Body of pancreas (tissue), 4 donors: Measurements from ENCODE around the gene CDH2. TPM values are rescaled to one million over a fixed set of nuclear protein-coding genes. Genes with fewer than 3 reads are reported as not detected.

Experiments
- ATAC-seq: fragments of 150-250 bp; one replicate; pipeline ENCODE4 v1.9.1; 2016
- DNase-seq, 4 donors: peaks; one replicate each; pipeline ENCODE4 v3.0.0-alpha.2; 2019
- H3K27ac ChIP-seq, 4 donors: fragments of 200-600 bp; sonication (generic); 1 replicate in 3 of 4; 2 replicates in 1 of 4; pipeline versions ENCODE4 v1.5.1 to v1.6.1; 2016 to 2019; ENCODE audit warnings: mild to moderate bottlenecking in 1 of 4, mixed read lengths in 1 of 4, moderate library complexity in 1 of 4
- H3K27me3 ChIP-seq, 2 donors: fragments of 200-600 bp; sonication (generic); one replicate each; pipeline ENCODE4 v1.6.0; 2016; ENCODE audit warnings: mild to moderate bottlenecking in 1 of 2
- H3K36me3 ChIP-seq, 2 donors: fragments of 200-600 bp; sonication (generic); replicated peaks in 1 of 2; 2 replicates each; pipeline ENCODE4 v1.5.1; 2016; ENCODE audit warnings: low read depth in 2 of 2; ENCODE audit not compliant: insufficient read depth in 1 of 2
- H3K4me1 ChIP-seq: fragments of 200-600 bp; sonication (generic); one replicate; pipeline ENCODE4 v1.6.0; 2016
- H3K4me3 ChIP-seq, 2 donors: fragments of 200-600 bp; sonication (generic); 1 replicate in 1 of 2; 2 replicates in 1 of 2; pipeline ENCODE4 v1.5.1; 2016 to 2019
- H3K9me3 ChIP-seq, 3 donors: fragments of 200-600 bp; sonication (generic); 1 replicate in 2 of 3; 2 replicates in 1 of 3; pipeline ENCODE4 v1.5.1; 2016
- CTCF ChIP-seq, 7 experiments: fragments of 450-650 bp in 4 of 7; fragments of 200-600 bp in 3 of 7; sonication (generic) in 3 of 7; IDR thresholded peaks; one replicate each; pipeline ENCODE4 v1.5.1; 2016 to 2019; ENCODE audit warnings: antibody characterized with exemption in 7 of 7
- POLR2A ChIP-seq, 3 donors: fragments of 450-650 bp; IDR thresholded peaks; one replicate each; pipeline ENCODE4 v1.6.1; 2016; ENCODE audit warnings: antibody characterized with exemption in 3 of 3, mild to moderate bottlenecking in 2 of 3
- WGBS, 2 donors: methylation state at CpG; one replicate each; pipeline ENCODE4 v1.1.5; 2017; 5-methylcytosine and 5-hydroxymethylcytosine counted together
- intact Hi-C: fragments of 100-400 bp; cut with DNase I; formaldehyde crosslinking; loops from one replicate; pipeline ENCODE4 v1.15.1; 2023
- total RNA-seq, 2 donors: library from RNA; depleted of rRNA; stranded (reverse); fragments of >200 nt; gene quantifications; one replicate each; pipeline ENCODE4 v1.1.0, GENCODE V29; 2016

Gene CDH2
- total RNA-seq, 2 donors from 2014 or later, result 0.33 to 0.78 TPM

DNA sequence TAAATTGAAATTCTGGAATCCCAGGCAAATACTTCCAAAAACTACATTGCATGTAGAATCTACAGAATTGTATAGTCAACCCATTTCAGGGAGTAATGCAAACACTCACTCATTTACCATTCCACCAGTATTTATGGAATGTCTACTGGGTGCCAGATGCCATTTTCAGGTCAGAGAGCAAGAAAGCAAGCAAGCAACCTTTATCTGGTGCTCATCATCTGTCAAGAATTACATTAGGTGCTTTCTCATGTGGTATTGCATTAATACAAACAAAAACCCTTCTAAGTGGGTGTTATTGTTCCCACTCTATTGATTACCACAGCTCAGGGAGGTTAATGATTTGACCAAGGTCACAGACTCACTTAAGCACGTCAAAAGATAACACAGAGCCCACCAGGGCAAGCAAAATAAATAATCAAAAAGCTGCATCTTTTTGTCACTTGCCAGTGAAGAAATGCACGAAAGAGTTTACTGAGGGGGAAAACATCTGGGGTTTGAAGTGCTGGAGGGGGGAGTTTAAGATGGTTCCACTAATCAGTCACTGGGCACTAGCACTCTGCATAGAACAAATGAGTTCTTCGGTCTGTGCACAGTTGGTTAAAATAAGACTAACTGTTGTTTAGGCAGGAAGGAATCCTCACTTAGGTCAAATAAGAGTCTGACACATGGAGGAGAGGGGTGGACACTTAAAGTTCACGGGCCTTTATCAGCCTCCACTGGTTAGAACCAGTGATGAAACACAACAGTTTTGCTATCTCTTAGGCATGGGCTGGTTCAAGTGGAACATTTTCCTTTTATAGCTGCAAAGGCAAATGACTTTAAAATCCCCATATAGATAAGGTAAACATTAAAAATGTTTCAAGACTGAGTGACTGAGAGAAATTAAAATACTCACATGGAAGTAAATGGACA is 208.8 kb downstream of the CDH2 start:
- intact Hi-C loops, result no loop called here

GRCh38 chr18:27966881-27967280 is 210.0 kb downstream of the CDH2 start:
- H3K4me1 ChIP-seq, result no peaks in the 10 kb centered on the region
- H3K27me3 ChIP-seq, result no peaks in the 10 kb centered on the region
- H3K4me3 ChIP-seq, result no peak overlapping the region
- TF ChIP-seq CTCF (IDR thresholded peaks at IDR 0.05) (no peak), POLR2A (IDR thresholded peaks at IDR 0.05) (no peak)
- no peak for ATAC-seq
- H3K9me3 ChIP-seq, result no peaks in the 10 kb centered on the region
- WGBS, 2 donors, result 76 to 78% methylated on average over 4 of the region's 4 CpGs
- DNase-seq, result no peak
- H3K27ac ChIP-seq, result no peak overlapping the region
- intact Hi-C loops, result no loop called here
- no peaks in the 10 kb centered on the region for H3K36me3 ChIP-seq

More for the DNA sequence above, 208.8 kb downstream of the CDH2 start:
- H3K27me3 ChIP-seq, result no peaks in the 10 kb centered on the region
- DNase-seq, result no peak
- TF ChIP-seq POLR2A (IDR thresholded peaks at IDR 0.05), result no peak
- no peak for TF ChIP-seq CTCF (IDR thresholded peaks at IDR 0.05)
- H3K9me3 ChIP-seq, result no peaks in the 10 kb centered on the region
- H3K4me3 ChIP-seq, result no peak overlapping the region
- H3K36me3 ChIP-seq, result no peaks in the 10 kb centered on the region
- H3K4me1 ChIP-seq, result no peaks in the 10 kb centered on the region
- WGBS, 2 donors, result 9 to 16% methylated on average over 4 of the region's 4 CpGs
- no peak for ATAC-seq
- no peak overlapping the region for H3K27ac ChIP-seq

GRCh38 chr18:27964811-27965210 is 212.1 kb downstream of the CDH2 start:
- WGBS, 2 donors, result 3 to 11% methylated on average over 1 of the region's 1 CpG
- TF ChIP-seq POLR2A (IDR thresholded peaks at IDR 0.05) (no peak), CTCF (IDR thresholded peaks at IDR 0.05) (no peak)
- DNase-seq (no peak), ATAC-seq (no peak)
- Histone ChIP-seq H3K36me3 (no peaks in the 10 kb centered on the region), H3K9me3 (no peaks in the 10 kb centered on the region), H3K27me3 (no peaks in the 10 kb centered on the region), H3K4me3 (no peak overlapping the region), H3K4me1 (no peaks in the 10 kb centered on the region), H3K27ac (no peak overlapping the region)
- intact Hi-C loops, result no loop called here

DNA sequence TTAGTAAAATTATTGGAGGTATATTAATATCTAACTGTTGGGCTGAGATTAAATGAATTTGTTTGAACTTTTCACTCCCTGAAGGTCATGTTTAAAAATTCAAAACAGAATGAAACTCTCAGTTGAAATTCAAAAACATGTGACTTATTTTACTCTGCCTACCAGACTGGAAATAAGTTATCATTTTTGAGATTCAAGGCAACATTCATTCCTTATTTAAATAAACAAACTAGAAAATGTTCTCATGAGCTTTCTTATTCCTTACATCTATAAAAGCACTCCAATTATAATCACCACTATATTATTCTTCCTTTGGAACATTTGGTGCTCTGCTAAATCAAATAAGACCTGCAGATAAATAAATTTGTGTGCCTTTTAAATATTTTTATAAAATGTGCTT is 217.8 kb downstream of the CDH2 start:
- intact Hi-C loops, result no loop called here
- no peaks in the 10 kb centered on the region for H3K27me3 ChIP-seq
- ATAC-seq (no peak), DNase-seq (no peak)
- no peaks in the 10 kb centered on the region for H3K4me1 ChIP-seq
- TF ChIP-seq CTCF (IDR thresholded peaks at IDR 0.05), result no peak
- no peak for TF ChIP-seq POLR2A (IDR thresholded peaks at IDR 0.05)
- no peak overlapping the region for H3K27ac ChIP-seq
- H3K4me3 ChIP-seq, result no peak overlapping the region
- no peaks in the 10 kb centered on the region for H3K36me3 ChIP-seq
- H3K9me3 ChIP-seq, result no peaks in the 10 kb centered on the region
